Astrocyte of the cerebellum (primary cell): Measurements from ENCODE around the gene BACE1-AS.
A peak's percentile ranks its signal among the peaks of the same experiment; 100 is the strongest.

Source experiments
- DNase-seq: peaks from one replicate; pipeline ENCODE4 v3.0.0-alpha.2; 2011; ENCODE audit warnings: low read depth
- H3K4me3 ChIP-seq: 2 replicates; pipeline ENCODE4 v1.5.1; 2011; ENCODE audit warnings: mild to moderate bottlenecking, low read depth, low read length, moderate library complexity
- in situ Hi-C: cut with HindIII; loops from 2 replicates; pipeline ENCODE4 v1.10.0; 2017; ENCODE audit warnings: low sequenced_read_pairs
- TF ChIP-seq, protein P1 (sequence below): IDR thresholded peaks from 2 replicates; pipeline ENCODE4 v1.5.1; 2012; ENCODE audit warnings: low read length, low read depth, moderate library complexity, mild to moderate bottlenecking; ENCODE audit errors: missing control alignments

Gene BACE1-AS

GRCh38 chr11:117273550-117274289 is 17.4 kb upstream of the BACE1-AS start:
- DNase-seq, result peak; percentile 22
- H3K4me3 ChIP-seq, result no peak overlapping the region
- in situ Hi-C loops, result no loop called here
- TF ChIP-seq, protein P1, sequence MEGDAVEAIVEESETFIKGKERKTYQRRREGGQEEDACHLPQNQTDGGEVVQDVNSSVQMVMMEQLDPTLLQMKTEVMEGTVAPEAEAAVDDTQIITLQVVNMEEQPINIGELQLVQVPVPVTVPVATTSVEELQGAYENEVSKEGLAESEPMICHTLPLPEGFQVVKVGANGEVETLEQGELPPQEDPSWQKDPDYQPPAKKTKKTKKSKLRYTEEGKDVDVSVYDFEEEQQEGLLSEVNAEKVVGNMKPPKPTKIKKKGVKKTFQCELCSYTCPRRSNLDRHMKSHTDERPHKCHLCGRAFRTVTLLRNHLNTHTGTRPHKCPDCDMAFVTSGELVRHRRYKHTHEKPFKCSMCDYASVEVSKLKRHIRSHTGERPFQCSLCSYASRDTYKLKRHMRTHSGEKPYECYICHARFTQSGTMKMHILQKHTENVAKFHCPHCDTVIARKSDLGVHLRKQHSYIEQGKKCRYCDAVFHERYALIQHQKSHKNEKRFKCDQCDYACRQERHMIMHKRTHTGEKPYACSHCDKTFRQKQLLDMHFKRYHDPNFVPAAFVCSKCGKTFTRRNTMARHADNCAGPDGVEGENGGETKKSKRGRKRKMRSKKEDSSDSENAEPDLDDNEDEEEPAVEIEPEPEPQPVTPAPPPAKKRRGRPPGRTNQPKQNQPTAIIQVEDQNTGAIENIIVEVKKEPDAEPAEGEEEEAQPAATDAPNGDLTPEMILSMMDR, result no peak

- no peak overlapping the region for H3K4me3 ChIP-seq
- TF ChIP-seq, protein P1, result no peak
- no peak for DNase-seq
- in situ Hi-C loops, result loop anchor here (5.0 kb wide), 1 partner anchor 36 kb away; no protein-coding TSS in a partner anchor
Measured at GRCh38 chr11:117278347-117278746, 12.8 kb upstream of the BACE1-AS start.

- TF ChIP-seq, protein P1, result no peak
- in situ Hi-C loops, result loop anchor here (5.0 kb wide), 1 partner anchor 38 kb away; no protein-coding TSS in a partner anchor
- DNase-seq, result no peak
- no peak overlapping the region for H3K4me3 ChIP-seq
Measured at GRCh38 chr11:117279711-117280376, 11.3 kb upstream of the BACE1-AS start.

DNA sequence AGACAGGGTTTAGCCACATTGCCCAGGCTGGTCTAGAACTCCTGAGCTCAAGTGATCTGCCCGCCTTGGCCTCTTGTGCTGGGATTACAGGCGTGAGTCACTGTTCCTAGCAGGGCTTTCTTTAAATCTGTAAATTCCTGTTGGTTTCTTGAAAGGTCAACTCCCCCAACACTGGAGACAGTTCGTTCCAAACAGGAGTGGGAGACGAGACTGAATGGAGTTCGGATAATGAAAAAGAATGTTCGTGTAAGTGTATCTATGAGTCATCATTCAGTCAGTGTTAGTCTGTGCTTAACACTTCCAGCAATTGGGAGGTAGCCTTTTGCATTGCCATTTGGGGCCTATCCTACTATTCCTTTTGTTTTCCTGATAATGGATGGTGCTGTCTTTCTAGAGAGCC is 10.0 kb upstream of the BACE1-AS start:
- TF ChIP-seq, protein P1, result no peak
- in situ Hi-C loops, result no loop called here
- peak; percentile 91 for DNase-seq
- no peak overlapping the region for H3K4me3 ChIP-seq

GRCh38 chr11:117281869-117282268 is 9.3 kb upstream of the BACE1-AS start:
- H3K4me3 ChIP-seq, result no peak overlapping the region
- DNase-seq, result no peak
- in situ Hi-C loops, result no loop called here
- TF ChIP-seq, protein P1, result no peak

GRCh38 chr11:117282956-117283355 is 8.2 kb upstream of the BACE1-AS start:
- TF ChIP-seq, protein P1, result no peak
- in situ Hi-C loops, result no loop called here

More at GRCh38 chr11:117282956-117283355, 8.2 kb upstream of the BACE1-AS start:
- DNase-seq, result no peak
- H3K4me3 ChIP-seq, result no peak overlapping the region
